Measurements from ENCODE around the gene DPEP2NB. TPM values are rescaled to one million over a fixed set of nuclear protein-coding genes. Genes with fewer than 3 reads are reported as not detected.

Gene DPEP2NB
- total RNA-seq, 1 donor from 2014 or later = not detected

DNA sequence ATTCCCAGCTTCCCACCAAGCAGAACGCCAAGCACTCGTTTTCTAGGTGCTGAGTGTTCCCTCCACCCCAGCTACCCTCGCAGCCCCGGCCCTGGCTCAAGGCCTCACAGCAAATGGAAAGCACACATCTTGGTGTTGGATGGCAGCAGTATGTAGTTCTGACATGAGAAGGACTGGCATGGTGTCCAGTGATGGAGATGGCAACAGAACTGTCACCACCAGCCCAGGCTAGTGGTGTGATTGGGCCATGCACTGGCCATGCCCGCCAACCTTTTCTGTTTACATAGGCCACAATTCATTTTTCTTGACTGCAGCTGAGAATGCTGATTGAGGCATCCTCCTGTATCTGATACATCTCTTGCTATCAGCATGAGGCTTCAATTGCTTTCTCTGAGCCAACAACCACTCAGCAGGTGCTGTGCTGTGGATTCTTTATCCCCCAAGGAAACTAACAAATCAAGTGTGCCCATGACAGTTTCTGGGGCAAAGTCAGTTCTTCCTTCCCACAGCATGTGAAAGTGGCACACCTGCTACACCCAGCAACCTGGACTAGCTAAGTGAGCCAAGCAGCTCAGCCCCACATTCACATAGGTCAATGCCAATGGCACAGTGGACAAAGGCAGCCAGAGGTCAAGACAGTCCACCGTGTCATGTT is 51.1 kb downstream of the DPEP2NB start:
- DNase-seq (ENCODE audit: low spot score) = no peak

DNA sequence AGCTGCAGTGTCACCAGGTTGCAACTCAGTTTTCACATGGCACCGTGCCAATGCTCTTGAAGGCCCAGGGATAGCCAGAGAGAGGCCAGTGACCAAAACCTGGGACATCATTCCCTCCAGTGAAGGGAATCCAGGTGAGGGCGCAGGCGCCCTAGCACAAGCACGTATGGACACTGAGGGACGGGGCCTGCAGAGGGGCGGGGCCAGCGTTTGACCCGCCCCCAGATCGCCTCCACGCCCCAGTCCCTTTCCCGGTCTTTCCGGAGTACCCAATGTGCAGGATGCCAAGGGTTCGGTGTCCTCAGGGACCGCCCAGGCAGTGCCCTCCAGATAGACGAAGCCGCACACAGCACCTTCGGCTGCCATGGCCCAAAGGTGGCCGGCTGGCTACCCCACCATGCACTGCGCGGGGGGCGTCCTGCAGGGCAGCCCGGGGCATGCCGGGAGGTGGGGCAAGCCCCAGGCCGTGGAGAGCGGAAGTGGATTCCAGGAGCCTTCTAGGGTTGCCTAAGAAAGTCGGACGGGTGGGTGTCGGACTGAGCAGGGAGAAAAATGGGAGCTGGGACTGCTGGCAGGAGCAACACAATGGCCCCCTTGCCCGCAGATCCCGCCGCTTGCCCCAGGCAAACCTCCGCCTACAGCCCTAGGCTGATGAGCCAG is 51.9 kb downstream of the DPEP2NB start:
- no peak for DNase-seq (ENCODE audit: low spot score)

Other genes with a start within 250 kb of the DPEP2NB start
- gene RANBP10, start 209.4 kb downstream of the DPEP2NB start, total RNA-seq = 14.5 TPM
- gene TSNAXIP1, start 209.0 kb downstream of the DPEP2NB start, total RNA-seq = 1.1 TPM
- 21.6 TPM for gene THAP11, start 173.6 kb downstream of the DPEP2NB start, total RNA-seq
- 87.6 TPM for gene NUTF2, start 169.0 kb downstream of the DPEP2NB start, total RNA-seq
- gene CENPT, start 168.2 kb downstream of the DPEP2NB start, total RNA-seq = 35.5 TPM
- gene EDC4, start 142.9 kb downstream of the DPEP2NB start, total RNA-seq = 41.3 TPM
- gene NRN1L, start 131.0 kb downstream of the DPEP2NB start, total RNA-seq = not detected
- gene PSKH1, start 122.7 kb downstream of the DPEP2NB start, total RNA-seq = 28.6 TPM
- gene CTRL, start 84.0 kb downstream of the DPEP2NB start, total RNA-seq = 1.3 TPM
- 53.8 TPM for gene PSMB10, start 79.1 kb downstream of the DPEP2NB start, total RNA-seq
- 32.1 TPM for gene LCAT, start 71.8 kb downstream of the DPEP2NB start, total RNA-seq
- gene SLC12A4, start 47.3 kb downstream of the DPEP2NB start, total RNA-seq = 113 TPM
- gene DPEP3, start 35.4 kb downstream of the DPEP2NB start, total RNA-seq = 0.16 TPM
- 1.5 TPM for gene DPEP2, start 16.4 kb downstream of the DPEP2NB start, total RNA-seq
- gene DDX28, start 7.3 kb upstream of the DPEP2NB start, total RNA-seq = 7.8 TPM
- gene DUS2, start 7.4 kb upstream of the DPEP2NB start, total RNA-seq = 17.4 TPM
- 38.2 TPM for gene NFATC3, start 69.5 kb upstream of the DPEP2NB start, total RNA-seq
- gene ESRP2, start 220.2 kb upstream of the DPEP2NB start, total RNA-seq = 0.71 TPM
- gene PLA2G15, start 229.5 kb upstream of the DPEP2NB start, total RNA-seq = 40.2 TPM
- 264 TPM for gene SLC7A6, start 248.6 kb upstream of the DPEP2NB start, total RNA-seq

Measured in mesenteric fat pad (tissue), 1 donor.